Activated T-cell treated with anti-CD3 and anti-CD28 coated beads for 48 hours (primary cell): ENCODE data around the gene INCA1.
"Not testable (repeated sequence)": the region's sequence is repeated elsewhere in the genome, so short reads cannot be mapped to it uniquely, and the experiment has no call there.

Experiments used
- DNase-seq: peaks from one replicate; pipeline ENCODE4 v3.0.0-alpha.2; 2020; ENCODE audit warnings: low read depth

Gene INCA1, protein sequence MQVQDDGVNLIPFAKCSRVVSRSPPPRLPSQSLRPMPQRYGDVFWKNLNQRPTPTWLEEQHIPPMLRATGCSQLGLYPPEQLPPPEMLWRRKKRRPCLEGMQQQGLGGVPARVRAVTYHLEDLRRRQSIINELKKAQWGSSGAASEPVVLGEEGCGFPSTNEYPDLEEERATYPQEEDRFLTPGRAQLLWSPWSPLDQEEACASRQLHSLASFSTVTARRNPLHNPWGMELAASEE

GRCh38 chr17:4997302-4998026 lies at the start of gene INCA1, which contains the start of gene KIF1C:
Gene INCA1 (minus strand): TSS chr17:4997522. CDS start chr17:4994437, 3,085 bp downstream.
Gene KIF1C (plus strand): TSS chr17:4997950. CDS start chr17:5000247, 2,297 bp downstream.
- DNase-seq, result peak; percentile 91

DNA sequence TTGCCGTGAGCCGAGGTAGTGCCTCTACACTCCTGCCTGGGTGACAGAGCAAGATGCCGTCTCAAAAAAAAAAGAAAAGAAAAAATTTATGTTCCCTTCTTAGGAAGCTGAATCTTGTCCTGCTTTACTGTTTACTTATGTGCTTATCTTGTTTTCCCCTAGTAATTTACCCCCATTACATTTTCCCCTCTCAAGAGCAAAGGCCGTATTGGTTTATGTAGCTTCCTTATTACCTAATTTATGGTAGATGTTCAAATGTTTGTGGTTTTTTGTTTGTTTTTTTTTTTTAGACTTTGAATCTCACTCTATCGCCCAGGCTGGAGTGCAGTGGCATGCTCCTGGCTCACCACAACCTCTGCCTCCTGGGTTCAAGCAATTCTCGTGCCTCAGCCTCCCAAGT lies 48.2 kb upstream of the INCA1 start:
- DNase-seq, result no peak

- no peak for DNase-seq
These were observed 47.3 kb upstream of the INCA1 start for GRCh38 chr17:5044630-5045029.

DNA sequence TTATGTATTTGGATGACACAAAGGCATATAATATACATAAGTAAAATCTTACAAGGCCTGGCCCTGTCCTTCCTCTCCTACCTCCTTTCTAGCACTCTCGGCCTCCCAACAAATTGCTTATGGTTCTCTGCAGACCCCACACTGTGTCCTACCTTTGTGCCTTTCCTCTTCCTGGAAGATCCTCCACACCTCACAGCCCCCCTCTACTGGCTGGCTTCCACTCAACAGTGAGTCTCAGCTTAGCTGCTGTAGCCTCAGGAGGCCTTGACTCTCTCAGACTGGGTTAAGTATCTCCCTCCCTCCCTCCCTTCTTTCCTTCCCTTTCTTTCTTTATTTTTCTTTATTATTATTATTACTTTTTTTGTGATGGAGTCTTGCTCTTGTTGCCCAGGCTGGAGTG lies 46.2 kb upstream of the INCA1 start:
- no peak for DNase-seq

DNA sequence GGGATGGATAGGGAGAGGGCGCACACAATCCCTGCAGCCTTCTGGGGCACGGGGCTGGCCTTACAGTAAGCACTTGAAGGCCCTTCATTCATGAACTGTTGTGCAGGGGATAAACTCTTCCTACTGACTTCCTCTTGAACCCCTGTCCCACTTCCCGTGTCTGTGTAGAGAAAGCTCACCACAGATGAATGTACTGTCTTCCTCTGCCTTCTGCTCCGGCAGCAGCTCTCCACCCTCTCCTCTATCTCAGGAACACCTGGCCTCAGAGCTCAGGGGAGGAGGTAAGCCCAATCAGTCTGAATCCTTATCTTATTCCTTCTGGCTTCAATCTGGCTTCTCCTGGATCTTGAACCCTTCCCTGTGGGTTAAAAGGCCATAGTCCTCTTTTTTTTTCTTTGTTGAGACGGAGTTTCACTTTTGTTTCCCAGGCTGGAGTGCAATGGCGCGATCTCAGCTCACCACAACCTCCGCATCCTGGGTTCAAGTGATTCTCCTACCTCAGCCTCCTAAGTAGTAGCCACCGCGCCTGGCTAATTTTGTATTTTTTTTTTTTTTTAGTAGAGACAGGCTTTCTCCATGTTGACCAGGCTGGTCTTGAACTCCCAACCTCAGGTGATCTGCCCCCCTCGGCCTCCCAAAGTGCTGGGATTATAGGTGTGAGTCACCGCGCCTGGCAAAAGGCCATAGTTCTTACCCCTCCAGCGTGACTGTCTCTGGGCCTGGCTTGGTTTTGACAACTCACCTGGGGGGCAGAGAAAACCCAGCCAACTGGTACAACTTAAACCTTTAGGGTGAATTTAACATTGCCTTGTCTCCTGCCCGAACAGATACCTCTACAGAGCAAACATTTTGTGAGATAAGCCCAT lies 45.1 kb upstream of the INCA1 start:
- no peak for DNase-seq

DNA sequence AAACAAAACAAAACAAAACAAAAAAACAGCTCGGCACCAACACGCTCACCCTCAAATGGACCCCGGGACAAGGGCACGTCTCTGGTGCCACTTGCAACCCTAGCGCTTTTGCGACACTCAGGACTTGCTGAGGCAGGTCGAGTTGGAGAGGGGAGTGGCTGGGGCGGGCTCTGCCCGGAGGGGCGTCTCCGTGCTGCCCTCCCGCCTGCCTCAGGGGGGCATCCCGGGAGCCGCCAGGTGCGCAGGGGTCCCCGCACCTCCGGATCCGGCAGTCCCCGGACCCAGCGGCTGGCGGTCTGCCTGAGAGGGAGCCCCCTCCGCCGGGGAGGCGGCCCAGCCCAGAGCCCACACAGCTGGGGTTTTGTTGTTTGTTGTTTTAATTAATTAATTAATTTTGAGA lies 38.0 kb upstream of the INCA1 start, which contains the start of gene SLC52A1:
Gene SLC52A1 (minus strand): TSS at position 112 of the 400 bp plus-strand sequence. CDS start 820 bp downstream, outside the sequence.
- DNase-seq, result no peak

GRCh38 chr17:5034651-5035050 lies 37.3 kb upstream of the INCA1 start:
- DNase-seq, result no peak

DNA sequence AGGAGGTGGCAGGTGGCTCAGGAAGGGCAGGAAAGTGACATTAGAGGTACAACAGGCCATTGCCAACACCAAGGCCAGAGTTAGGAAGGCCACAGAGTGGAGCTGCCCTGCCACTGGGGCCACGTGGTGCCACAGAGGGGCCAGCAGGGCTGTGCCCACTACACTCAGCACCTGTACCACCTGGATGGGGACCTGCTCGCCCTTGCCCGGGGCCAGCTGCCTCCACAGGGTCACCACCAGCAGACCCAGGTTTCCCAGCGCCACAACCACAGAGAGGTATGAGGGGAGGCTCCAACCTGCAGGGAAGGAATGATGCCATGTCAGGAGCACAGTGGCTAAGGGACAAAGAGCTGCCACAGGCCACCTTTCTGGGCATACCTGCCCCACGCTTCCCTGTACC lies 36.7 kb upstream of the INCA1 start:
- DNase-seq, result no peak

DNA sequence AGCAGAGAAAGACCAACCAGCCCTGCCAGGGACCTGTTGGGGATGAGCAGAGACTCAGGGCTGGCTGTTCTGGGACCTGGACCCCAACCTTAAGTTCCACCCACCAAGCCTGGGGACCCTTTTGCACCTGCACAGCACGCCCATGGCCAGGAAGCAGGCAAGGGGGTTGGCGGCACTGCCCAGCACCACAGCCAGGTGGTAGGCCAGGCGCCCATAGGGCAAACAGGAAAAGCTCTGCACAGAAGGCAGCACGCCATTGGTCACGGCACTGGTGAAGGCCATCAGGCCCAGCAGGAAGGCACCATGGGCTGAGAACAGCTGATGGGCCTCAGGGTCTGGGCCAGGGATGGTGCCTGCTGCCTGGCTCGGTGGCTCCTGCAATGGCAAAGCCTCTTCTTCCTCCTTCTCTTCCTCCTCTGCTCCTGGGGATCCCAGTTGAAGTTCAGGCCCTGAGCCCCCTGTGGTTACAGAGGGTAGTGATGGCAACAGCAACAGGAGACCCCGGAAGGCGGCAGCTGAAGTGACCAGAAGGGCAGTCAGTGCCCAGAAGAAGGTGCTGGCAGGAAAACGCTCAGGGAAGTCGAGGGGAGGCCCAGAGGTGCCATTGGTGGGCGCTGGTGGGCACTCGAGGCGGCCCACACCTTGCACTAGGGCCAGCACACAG lies 36.2 kb upstream of the INCA1 start:
- no peak for DNase-seq

- DNase-seq, result no peak
These were observed 35.5 kb upstream of the INCA1 start for GRCh38 chr17:5032865-5033264.

DNA sequence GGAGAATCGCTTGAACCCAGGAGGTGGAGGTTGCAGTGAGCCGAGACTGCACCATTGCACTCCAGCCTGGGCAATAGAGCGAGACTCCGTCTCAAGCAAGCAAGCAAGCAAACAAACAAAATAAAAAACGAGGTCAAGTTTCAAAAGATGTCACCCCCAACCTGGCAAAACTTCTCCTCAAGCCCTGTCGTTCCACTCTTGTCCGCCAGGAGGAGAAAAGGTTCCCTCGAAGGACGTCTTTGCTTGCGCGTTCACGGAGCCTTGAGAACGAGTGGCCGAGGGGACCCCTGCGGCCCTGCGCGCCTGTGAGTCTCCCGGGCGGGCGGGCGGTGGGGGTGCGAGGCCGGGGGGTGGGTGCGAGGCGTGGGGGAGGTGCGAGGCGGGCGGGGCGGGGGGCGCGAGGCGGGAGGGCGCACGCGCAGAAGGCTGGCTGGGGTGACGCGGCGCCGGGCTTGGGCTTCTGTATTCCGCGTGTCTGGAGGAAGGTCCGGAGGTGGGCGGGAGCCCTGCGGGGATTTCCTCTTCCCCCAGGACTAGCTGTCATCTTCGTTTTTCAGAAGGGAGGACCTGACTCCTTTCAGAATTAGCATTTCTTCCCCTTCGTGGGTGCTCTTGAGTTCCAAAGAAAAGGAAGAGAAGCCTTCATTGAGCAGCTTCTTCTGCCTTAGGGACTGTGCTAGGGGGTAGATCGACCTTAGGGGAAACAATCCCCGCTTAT lies 34.2 kb upstream of the INCA1 start:
- DNase-seq, result peak; percentile 78

GRCh38 chr17:5030168-5030567 lies 32.8 kb upstream of the INCA1 start:
- not testable (repeated sequence) for DNase-seq

DNA sequence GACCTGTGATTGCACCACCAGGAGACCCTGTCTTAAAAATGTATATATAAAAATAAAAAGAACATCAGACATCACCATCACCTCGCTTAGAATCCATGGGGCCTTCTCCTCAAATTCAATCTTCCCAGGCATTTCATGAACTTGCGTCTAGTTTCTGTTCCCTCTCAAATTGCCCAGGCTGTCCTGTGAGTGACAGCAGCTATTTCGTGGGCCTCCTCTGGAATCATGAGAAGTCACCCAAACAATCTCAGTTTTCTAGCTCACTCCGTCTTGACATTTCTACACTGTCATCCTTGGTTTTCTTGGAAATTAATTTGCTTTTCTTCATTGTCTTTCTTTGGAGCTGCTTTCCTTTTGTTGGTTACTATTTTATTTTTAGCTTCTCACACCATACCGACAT lies 30.6 kb upstream of the INCA1 start:
- DNase-seq, result no peak

GRCh38 chr17:5027299-5027698 lies 30.0 kb upstream of the INCA1 start:
- no peak for DNase-seq

DNA sequence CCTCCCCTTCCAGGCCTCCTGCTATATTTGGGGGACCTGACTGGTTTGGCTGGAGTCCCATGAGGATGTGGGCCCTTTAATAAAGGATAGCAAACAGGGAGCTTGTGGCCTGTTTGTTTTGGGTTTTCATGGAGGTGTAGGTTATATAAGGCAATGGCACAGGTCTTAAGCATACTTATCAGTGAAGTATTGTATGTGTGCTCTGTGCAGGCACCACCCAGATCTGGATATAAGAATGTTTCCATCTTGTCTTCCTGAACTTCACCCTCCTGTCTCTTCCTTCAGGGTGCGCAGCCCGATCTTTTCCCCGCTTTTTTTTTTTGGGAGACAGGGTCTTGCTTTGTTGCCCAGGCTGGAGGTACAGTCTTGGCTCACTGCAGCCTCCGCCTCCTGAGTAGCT lies 27.3 kb upstream of the INCA1 start:
- no peak for DNase-seq

DNA sequence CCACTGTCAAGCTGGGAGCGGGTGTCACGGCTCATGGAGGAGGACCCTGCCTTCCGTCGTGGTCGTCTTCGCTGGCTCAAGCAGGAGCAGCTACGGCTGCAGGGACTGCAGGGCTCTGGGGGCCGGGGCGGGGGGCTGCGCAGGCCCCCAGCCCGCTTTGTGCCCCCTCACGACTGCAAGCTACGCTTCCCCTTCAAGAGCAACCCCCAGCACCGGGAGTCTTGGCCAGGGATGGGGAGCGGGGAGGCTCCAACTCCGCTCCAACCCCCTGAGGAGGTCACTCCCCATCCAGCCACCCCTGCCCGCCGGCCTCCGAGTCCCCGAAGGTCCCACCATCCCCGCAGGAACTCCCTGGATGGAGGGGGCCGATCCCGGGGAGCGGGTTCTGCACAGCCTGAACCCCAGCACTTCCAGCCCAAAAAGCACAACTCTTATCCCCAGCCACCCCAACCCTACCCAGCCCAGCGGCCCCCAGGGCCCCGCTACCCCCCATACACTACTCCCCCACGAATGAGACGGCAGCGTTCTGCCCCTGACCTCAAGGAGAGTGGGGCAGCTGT lies 26.3 kb upstream of the INCA1 start:
- DNase-seq, result no peak

DNA sequence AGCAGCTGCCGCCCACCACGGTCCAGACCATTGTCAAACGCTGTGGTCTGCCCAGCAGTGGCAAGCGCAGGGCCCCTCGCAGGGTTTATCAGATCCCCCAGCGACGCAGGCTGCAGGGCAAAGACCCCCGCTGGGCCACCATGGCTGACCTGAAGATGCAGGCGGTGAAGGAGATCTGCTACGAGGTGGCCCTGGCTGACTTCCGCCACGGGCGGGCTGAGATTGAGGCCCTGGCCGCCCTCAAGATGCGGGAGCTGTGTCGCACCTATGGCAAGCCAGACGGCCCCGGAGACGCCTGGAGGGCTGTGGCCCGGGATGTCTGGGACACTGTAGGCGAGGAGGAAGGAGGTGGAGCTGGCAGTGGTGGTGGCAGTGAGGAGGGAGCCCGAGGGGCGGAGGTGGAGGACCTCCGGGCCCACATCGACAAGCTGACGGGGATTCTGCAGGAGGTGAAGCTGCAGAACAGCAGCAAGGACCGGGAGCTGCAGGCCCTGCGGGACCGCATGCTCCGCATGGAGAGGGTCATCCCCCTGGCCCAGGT lies 24.9 kb upstream of the INCA1 start:
- DNase-seq, result no peak

DNA sequence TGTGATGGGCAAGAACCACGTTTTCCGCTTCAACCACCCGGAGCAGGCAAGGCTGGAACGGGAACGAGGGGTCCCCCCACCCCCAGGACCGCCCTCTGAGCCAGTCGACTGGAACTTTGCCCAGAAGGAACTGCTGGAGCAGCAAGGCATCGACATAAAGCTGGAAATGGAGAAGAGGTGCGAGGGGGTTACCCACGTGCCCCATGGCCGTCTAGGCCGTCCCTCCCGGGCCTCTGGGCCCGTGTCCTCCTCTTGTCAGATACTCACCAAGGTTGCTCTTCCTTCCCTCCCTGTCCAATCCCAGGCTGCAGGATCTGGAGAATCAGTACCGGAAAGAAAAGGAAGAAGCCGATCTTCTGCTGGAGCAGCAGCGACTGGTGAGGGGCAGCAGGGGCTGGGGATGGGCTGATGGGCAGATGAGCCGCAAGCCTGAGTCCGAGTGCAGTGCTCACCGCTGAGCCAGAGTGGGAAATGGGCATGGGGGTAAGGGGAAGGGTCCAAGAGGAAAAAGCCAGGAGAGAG lies 23.2 kb upstream of the INCA1 start:
- no peak for DNase-seq

GRCh38 chr17:5019475-5019956 lies 22.2 kb upstream of the INCA1 start:
- peak; percentile 31 for DNase-seq

DNA sequence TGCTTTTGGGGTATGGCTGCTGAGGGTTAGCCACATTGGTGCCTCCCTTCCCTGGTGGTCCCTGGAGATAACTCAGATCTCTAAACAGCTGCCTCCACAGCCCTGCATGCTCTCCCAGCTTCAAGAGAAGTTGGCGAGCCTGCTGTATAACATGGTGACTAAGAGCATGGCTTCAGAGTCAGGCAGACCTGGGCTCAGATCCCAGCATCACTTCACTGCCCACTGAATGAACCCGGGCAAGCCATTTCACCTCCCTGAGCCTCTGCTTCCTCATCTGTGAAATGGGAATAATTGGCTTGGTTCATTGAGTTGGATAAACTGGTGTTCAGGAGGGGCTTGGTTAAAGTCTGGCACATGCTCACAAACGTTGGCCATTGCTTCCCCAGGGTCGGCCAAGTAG lies 17.0 kb upstream of the INCA1 start:
- no peak for DNase-seq
